HG03558 (cell line): ENCODE data around the gene C12orf56.

Experiments
- ATAC-seq: cut with Tn5 transposase; IDR thresholded peaks from one replicate; pipeline ENCODE4 v1.9.1; 2021; ENCODE audit warnings: moderate number of reproducible peaks; ENCODE audit not compliant: unreplicated experiment; ENCODE audit errors: extremely low read depth

C12orf56 gene

DNA sequence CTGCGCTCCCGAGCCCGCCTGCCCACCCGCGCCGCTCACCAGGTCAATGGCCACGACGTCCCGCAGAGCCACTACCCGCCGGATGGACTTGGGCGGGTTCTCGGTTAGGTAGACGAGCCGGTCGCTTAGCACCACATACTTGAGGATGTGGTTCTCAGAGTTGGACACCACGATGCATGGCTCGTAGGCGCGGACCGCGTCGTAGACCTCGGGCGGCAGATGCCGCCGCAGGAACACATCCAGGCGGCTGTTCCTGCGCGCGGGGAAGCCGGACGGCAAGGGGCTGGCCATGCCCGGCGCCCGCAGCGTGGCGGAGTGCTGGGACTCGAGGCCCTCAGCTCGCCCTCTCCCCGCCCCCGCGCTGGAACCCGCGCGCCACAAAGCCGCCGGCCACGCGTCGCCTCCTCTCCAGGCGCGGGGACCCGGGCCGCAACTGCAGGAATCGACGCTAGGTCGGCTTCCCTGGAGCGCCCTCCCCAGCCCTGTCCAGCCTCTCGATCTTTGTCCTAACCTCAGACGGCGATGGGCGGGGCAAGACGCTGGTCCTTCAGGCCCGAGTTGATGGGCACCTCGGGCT lies at the start of gene C12orf56:
Gene C12orf56, minus strand, starts transcription at position 484 of the 577 bp plus-strand sequence. Its CDS starts 193 bp downstream, at position 291.
- ATAC-seq, result no peak

GRCh38 chr12:64440100-64440499 lies 49.5 kb upstream of the C12orf56 start:
- no peak for ATAC-seq

DNA sequence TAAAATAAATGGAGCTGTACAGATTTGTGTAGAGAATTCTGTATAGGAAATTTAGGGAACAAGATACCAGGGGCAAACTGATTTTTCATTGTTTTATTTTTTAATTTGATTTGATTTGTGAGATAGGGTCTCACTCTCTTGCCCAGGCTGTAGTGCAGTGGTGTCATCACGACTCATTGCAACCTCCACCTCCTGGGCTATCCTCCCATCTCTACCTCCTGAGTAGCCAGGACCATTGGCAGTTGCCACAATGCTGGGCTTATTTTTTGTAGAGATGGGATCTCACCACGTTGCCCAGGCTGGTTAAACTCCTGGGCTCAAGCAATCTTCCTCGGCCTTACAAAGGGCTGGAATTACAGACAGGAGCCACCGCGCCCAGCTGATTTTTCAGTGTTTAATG lies 43.4 kb upstream of the C12orf56 start:
- ATAC-seq, result no peak

GRCh38 chr12:64431791-64432190 lies 41.2 kb upstream of the C12orf56 start:
- no peak for ATAC-seq

GRCh38 chr12:64430886-64431285 lies 40.3 kb upstream of the C12orf56 start:
- no peak for ATAC-seq

DNA sequence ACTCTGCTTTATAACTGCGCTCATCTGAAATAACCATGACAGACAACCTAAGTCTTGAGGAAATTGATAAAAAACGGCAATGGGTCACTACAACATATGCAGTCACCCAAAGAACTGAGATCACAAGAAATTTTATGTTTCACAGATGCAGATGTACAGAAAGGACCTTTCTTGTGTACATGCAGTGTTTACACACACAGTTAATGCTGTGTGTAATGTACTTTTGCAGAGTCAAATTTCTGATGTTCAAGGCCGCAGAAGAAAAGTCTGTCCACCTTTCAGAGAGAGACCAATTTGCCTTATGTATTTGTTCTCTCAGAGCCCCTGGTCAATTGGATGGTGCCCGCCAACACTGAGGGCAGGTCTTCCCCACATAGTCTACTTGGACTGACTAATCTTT lies 38.4 kb upstream of the C12orf56 start:
- no peak for ATAC-seq

- no peak for ATAC-seq
Measured at GRCh38 chr12:64427988-64428387, 37.4 kb upstream of the C12orf56 start.

GRCh38 chr12:64419696-64420095 lies 29.1 kb upstream of the C12orf56 start:
- ATAC-seq, result no peak

DNA sequence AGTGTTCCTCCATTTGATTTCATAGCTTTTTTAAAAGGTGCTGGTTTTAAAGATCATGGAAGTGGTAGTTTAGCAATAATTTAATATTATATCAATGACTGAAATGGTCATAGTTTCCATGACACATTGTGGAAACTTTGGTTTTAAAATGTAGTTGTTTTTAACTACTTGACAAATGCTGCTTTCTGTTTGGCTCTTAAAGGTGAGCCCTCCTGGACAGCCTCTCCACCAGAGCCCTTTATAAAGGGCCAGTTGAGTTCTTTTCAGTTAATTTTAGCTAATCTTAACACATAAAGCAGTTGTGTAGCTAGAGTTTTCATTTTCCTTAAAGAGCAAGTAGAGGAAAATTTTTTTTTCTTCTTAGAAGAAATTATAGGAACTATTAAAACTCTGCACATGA lies 27.7 kb upstream of the C12orf56 start:
- no peak for ATAC-seq

DNA sequence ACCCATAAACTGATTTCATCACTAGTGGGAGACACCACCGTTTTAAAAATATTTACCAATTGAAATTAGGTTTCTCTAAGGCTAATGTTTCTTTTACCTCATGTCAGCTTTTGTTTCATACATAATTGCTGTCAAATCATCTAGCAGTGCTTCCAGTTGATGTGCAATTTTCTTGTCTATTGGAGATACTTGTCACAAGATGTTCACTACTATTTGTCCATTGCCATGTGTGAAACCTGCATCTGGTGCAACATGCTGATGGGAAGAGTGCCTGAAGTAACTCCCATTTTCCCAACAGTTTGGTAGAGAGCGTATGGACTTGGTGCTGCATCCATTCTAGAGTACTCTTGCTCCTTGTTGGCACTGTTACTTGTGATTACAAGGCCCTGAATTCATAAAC lies 23.3 kb upstream of the C12orf56 start:
- ATAC-seq, result no peak

- ATAC-seq, result no peak
Measured at GRCh38 chr12:64412459-64412858, 21.9 kb upstream of the C12orf56 start.

- ATAC-seq, result no peak
Measured at GRCh38 chr12:64411427-64411826, 20.9 kb upstream of the C12orf56 start.

DNA sequence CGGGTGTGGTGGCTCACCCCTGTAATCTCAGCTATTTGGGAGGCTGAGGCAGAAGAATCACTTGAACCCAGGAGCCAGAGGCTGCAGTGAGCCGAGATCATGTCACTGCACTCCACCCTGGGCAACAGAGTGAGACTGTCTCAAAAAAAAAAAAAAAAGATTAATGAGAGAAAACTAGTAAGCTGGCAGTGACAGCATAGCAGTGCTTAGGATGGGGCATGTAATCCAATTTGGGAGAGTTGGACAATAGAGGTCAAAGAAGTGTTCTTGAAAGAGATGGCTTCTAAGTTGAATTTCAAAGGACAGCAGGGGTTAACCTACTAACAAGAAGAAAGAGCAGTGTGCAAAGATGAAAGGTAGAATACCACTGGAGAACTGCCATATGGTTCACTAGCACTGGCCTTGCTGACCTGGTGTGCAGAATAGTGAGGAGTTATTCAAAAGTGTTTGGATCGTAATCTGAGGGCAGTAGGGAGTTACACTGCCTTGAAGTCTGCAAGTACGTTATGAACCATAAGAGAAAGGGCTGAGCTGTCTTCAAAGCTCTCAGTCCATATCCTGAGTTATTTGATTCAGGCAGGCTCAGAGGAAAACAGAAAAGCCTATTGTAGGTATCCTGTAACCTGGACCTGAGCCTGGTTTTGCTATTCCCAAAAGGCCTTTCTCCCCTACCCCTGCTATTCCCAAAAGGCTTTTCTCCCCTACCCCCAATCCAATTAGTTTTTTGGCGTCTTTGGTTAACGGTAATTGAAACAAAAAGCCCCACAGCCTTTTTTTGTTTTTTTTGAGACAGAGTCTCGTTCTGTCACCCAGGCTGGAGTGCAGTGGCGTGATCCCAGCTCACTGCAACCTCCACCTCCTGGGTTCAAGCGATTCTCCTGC lies 17.0 kb upstream of the C12orf56 start:
- no peak for ATAC-seq

DNA sequence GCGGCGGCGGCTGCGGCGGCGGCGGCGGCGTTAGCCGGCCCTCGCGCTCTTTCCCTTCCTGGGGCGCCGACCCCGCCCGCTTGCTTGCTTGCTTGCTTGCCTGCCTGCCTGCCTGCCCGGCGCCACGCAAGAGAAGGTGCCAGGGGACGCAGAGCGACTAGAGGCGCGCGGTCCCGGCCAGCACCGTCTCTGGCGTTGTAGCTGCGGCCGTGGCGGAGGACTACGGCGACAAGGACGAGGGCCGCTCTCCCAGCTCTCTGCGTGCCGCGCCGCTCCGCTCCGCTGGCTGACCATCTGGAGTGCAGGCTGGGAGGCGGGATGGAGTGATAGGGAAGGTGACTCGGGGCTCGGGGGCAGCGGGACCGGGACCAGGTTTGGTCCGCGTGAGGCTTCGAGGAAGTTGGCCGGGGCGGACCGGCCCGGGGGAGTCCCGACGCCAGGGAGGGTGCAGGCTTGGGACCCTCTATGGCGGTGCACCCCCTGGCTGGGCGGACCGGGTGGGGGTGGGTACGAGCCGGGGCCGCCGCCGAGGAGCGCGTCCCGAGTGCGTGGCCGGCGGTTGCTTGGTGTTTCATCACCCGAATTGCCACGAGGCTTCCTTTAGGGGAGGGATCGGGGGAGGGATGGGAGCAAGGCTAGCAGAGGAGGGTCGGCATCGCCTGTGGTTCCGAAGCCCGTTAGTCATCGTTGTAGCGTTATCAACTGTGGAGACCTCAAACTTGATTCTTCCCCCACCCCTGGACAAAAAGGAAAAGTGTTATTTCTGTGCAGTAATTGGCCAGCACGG lies 14.1 kb upstream of the C12orf56 start:
- ATAC-seq, result peak; percentile 0

DNA sequence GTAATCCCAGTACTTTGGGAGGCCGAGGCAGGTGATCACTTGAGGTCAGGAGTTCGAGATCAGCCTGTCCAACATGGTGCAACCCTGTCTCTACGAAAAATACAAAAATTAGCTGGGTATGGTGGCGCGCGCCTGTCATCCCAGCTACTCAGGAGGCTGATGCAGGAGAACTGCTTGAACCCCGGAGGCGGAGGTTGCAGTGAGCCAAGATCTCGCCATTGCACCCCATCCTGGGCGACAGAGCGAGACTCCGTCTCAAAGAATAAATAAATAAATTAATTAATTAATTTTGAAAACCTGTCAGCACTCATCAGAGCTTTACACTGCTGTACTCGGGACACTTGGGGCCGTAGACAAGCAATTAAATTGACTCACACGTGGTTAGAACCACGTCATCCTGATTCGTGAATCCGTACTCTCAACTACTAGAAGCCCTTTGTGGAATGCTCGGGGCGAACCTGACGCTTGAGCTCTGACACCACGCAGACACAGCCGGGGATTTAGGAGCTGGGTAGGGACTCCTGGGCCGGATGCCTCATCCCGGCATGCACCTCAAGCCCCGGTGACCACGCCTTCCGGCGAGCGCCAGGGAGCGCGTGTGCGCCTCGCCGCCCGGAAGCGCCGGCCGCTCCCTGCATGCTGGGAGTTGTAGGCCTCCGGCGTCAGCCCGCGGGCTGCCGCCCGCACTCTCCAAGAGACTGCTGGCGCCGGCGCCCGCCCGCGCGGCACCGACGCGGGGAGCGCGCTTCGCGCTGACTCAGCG lies 13.3 kb upstream of the C12orf56 start, which contains the start of gene XPOT:
Gene XPOT, plus strand, starts transcription at position 686 of the 763 bp plus-strand sequence. CDS start 5,644 bp downstream, outside the sequence.
- ATAC-seq, result peak; percentile 99

DNA sequence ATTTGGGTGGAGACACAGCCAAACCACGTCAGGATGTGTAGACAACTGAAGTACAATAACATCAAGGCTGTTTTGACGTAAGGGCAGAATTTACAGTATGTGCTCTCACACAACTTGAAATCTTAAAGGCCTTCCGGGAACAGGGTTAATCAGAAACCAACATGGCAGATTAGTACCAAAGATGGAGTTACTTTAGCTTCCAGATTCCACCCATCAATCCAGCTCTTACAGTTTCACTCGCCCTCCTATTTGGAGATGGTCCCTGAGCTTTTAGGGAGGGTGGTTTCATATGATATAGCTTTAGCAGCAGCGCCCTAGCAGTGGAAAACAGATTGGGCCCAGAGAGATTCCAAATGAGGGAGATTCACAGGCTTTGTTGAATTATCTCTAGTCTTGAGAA lies 11.6 kb upstream of the C12orf56 start:
- no peak for ATAC-seq

- no peak for ATAC-seq
Measured at GRCh38 chr12:64400041-64400440, 9.5 kb upstream of the C12orf56 start.

- ATAC-seq, result no peak
Measured at GRCh38 chr12:64395739-64396138, 5.2 kb upstream of the C12orf56 start.

- no peak for ATAC-seq
Measured at GRCh38 chr12:64392221-64392620, 1.7 kb upstream of the C12orf56 start.

GRCh38 chr12:64389154-64389553 lies 1.4 kb downstream of the C12orf56 start:
- no peak for ATAC-seq
